MCF 10A (cell line): ENCODE data around the gene OR10P1. TPM values are rescaled to one million over a fixed set of nuclear protein-coding genes. Genes with fewer than 3 reads are reported as not detected.
A peak's percentile ranks its signal among the peaks of the same experiment; 100 is the strongest.
"Not testable (repeated sequence)": the region's sequence is repeated elsewhere in the genome, so short reads cannot be mapped to it uniquely, and the experiment has no call there.

Experiments used
- Bru-seq: library from RNA; stranded (reverse); fragments of 400-500 nt; gene quantifications from one replicate; lab custom pipeline; 2021; lab: Mats Ljungman, UMichigan
- BruChase-seq, 2 experiments: library from RNA; stranded (reverse); fragments of 400-500 nt; gene quantifications; one replicate each; lab custom pipeline; 2021; lab: Mats Ljungman, UMichigan
- BruUV-seq: library from RNA; stranded (reverse); fragments of 400-500 nt; replicated peaks from 2 replicates; lab custom pipeline; 2021; lab: Mats Ljungman, UMichigan
- CTCF ChIA-PET: fragments of 300-600 bp; sonication (Branson Sonifier 250); formaldehyde crosslinking; extraction: SDS; loops from one replicate; lab custom pipeline; 2021; ENCODE audit warnings: antibody characterized with exemption, inconsistent platforms; lab: Yijun Ruan, JAX
- POLR2A ChIA-PET: fragments of 300-600, 350-650 bp; sonication (Branson Sonifier 250); formaldehyde crosslinking; extraction: SDS; loops from one replicate; lab custom pipeline; 2020; ENCODE audit warnings: antibody characterized with exemption, inconsistent platforms; lab: Yijun Ruan, JAX
- DNase-seq: peaks from one replicate; pipeline ENCODE4 v3.0.0-alpha.2; 2018; ENCODE audit not compliant: unreplicated experiment
- H3K27ac Mint-ChIP-seq: one replicate; pipeline ENCODE4 v1.8.0; 2022; ENCODE audit warnings: mild to moderate bottlenecking, low read depth, mixed read lengths; ENCODE audit not compliant: unreplicated experiment
- H3K27me3 Mint-ChIP-seq: one replicate; pipeline ENCODE4 v1.8.0; 2022; ENCODE audit warnings: mixed read lengths; ENCODE audit not compliant: insufficient read depth, unreplicated experiment
- H3K36me3 Mint-ChIP-seq: one replicate; pipeline ENCODE4 v1.8.0; 2022; ENCODE audit warnings: mild to moderate bottlenecking, moderate library complexity, mixed read lengths; ENCODE audit not compliant: insufficient read depth, unreplicated experiment
- H3K4me1 Mint-ChIP-seq: one replicate; pipeline ENCODE4 v1.8.0; 2022; ENCODE audit warnings: mixed read lengths; ENCODE audit not compliant: insufficient read depth, unreplicated experiment
- H3K4me3 Mint-ChIP-seq: one replicate; pipeline ENCODE4 v1.8.0; 2022; ENCODE audit warnings: mild to moderate bottlenecking, moderate library complexity, mixed read lengths; ENCODE audit not compliant: unreplicated experiment
- H3K9me3 Mint-ChIP-seq: one replicate; pipeline ENCODE4 v1.8.0; 2022; ENCODE audit warnings: mixed read lengths; ENCODE audit not compliant: unreplicated experiment
- CTCF ChIP-seq: fragments of 200-600 bp; IDR thresholded peaks from one replicate; pipeline ENCODE4 v1.8.0; 2022; ENCODE audit warnings: antibody characterized with exemption, mild to moderate bottlenecking; ENCODE audit not compliant: unreplicated experiment
- intact Hi-C: fragments of 100-400 bp; cut with micrococcal nuclease; formaldehyde crosslinking; loops from 2 replicates; pipeline ENCODE4 v1.14.1; 2022
- long read RNA-seq: library from polyadenylated mRNA; stranded (forward); transcript quantifications from one replicate; pipeline ENCODE4 v2.0.0, GENCODE V29; 2022
- total RNA-seq: library from RNA; stranded (reverse); gene quantifications from 2 replicates; pipeline ENCODE4 v1.2.3, GENCODE V29; 2022

Gene OR10P1
- not detected in 2 replicates for total RNA-seq
- Bru-seq, nascent RNA: not detected
- BruChase-seq, experiment 1, labeled RNA remaining after a 6-hour chase: not detected
- BruChase-seq, experiment 2, labeled RNA remaining after a 2-hour chase: not detected
- long read RNA-seq: 0 reads

GRCh38 chr12:55636853-55637252 lies at the start of gene OR10P1:
OR10P1 (plus strand) TSS chr12:55636892; CDS start chr12:55636892, 0 bp downstream.
- DNase-seq: no peak
- Mint-ChIP-seq H3K4me3 (no peak within 1 kb of the TSS), H3K27me3 (peaks cover 62% of the 10 kb centered on the region), H3K27ac (no peak within 1 kb of the TSS), H3K4me1 (no peaks in the 10 kb centered on the region), H3K9me3 (no peaks in the 10 kb centered on the region), H3K36me3 (no peaks in the 10 kb centered on the region)
- ChIA-PET CTCF (interaction anchor here (0.6 kb wide), 2 partner anchors 10 to 44 kb away, joined by 3 to 5 read pairs; a partner anchor contains a TSS), POLR2A (no interaction called here)
- intact Hi-C loops: no loop called here
- no peak for TF ChIP-seq CTCF
- no TSS peak for BruUV-seq

DNA sequence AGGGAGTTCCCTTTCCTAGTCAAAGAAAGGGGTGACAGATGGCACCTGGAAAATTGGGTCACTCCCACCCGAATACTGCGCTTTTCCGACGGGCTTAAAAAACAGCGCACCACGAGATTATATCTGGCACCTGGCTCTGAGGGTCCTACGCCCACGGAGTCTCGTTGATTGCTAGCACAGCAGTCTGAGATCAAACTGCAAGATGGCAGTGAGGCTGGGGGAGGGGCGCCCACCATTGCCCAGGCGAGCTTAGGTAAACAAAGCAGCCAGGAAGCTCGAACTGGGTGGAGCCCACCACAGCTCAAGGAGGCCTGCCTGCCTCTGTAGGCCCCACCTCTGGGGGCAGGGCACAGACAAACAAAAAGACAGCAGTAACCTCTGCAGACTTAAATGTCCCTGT lies 46.5 kb upstream of the OR10P1 start:
- CTCF ChIA-PET, BruUV-seq, POLR2A ChIA-PET, H3K36me3 Mint-ChIP-seq, H3K9me3 Mint-ChIP-seq, intact Hi-C loops, H3K4me1 Mint-ChIP-seq, H3K4me3 Mint-ChIP-seq, H3K27ac Mint-ChIP-seq, DNase-seq: not testable (repeated sequence)
- H3K27me3 Mint-ChIP-seq: peaks cover 19% of the 10 kb centered on the region

- Mint-ChIP-seq H3K27ac (no peak overlapping the region), H3K4me1 (no peaks in the 10 kb centered on the region), H3K27me3 (peaks cover 79% of the 10 kb centered on the region), H3K9me3 (no peaks in the 10 kb centered on the region), H3K4me3 (no peak overlapping the region), H3K36me3 (no peaks in the 10 kb centered on the region)
- DNase-seq: peak; percentile 25
- intact Hi-C loops: no loop called here
- ChIA-PET CTCF (interaction anchor here (1.5 to 3.0 kb wide), 3 partner anchors 11 to 419 kb away, joined by 6 to 17 read pairs (median 12); no protein-coding TSS in a partner anchor), POLR2A (no interaction called here)
- BruUV-seq: no TSS peak
- TF ChIP-seq CTCF: no peak
Observed at GRCh38 chr12:55607821-55608594, 28.7 kb upstream of the OR10P1 start.

- H3K36me3 Mint-ChIP-seq: no peaks in the 10 kb centered on the region
- ChIA-PET POLR2A (no interaction called here), CTCF (interaction anchor here (0.5 to 1.2 kb wide), 3 partner anchors 9 to 475 kb away, joined by 3 to 4 read pairs (median 4); no protein-coding TSS in a partner anchor)
- intact Hi-C loops: no loop called here
- H3K27me3 Mint-ChIP-seq: peaks cover 88% of the 10 kb centered on the region
- TF ChIP-seq CTCF: no peak
- H3K4me1 Mint-ChIP-seq: no peaks in the 10 kb centered on the region
- H3K9me3 Mint-ChIP-seq: no peaks in the 10 kb centered on the region
- H3K27ac Mint-ChIP-seq: no peak overlapping the region
- BruUV-seq: no TSS peak
- DNase-seq: no peak
- no peak overlapping the region for H3K4me3 Mint-ChIP-seq
Observed at GRCh38 chr12:55610598-55610997, 26.1 kb upstream of the OR10P1 start.
